Transverse colon (tissue), 4 donors: ENCODE measurements around the gene WNK2. TPM values are rescaled to one million over a fixed set of nuclear protein-coding genes. Genes with fewer than 3 reads are reported as not detected.

Experiments
- DNase-seq: peaks from one replicate; pipeline ENCODE4 v3.0.0-alpha.2; 2019
- H3K27ac ChIP-seq, 4 donors: fragments of 200-600 bp; sonication (generic); 2 replicates each; pipeline ENCODE4 v1.5.1; 2016 to 2018; ENCODE audit warnings: inconsistent platforms in 4 of 4
- H3K27me3 ChIP-seq: fragments of 200-600 bp; sonication (generic); 2 replicates; pipeline ENCODE4 v1.5.1; 2017; ENCODE audit warnings: inconsistent platforms
- H3K36me3 ChIP-seq, 4 donors: fragments of 200-600 bp; sonication (generic); 2 replicates each; pipeline ENCODE4 v1.5.1; 2017 to 2019; ENCODE audit warnings: inconsistent platforms in 4 of 4
- H3K4me1 ChIP-seq, 4 donors: fragments of 200-600 bp; sonication (generic); 2 replicates each; pipeline ENCODE4 v1.5.1; 2017 to 2020; ENCODE audit warnings: inconsistent platforms in 4 of 4
- H3K4me3 ChIP-seq, 4 donors: fragments of 200-600 bp; sonication (generic); 1 replicate in 1 of 4; 2 replicates in 3 of 4; pipeline versions ENCODE4 v1.5.1 to v1.6.1; 2017 to 2019; ENCODE audit warnings: inconsistent platforms in 4 of 4
- H3K9me3 ChIP-seq, 2 donors: fragments of 200-600 bp; sonication (generic); 2 replicates each; pipeline ENCODE4 v1.5.1; 2017 to 2019; ENCODE audit warnings: inconsistent platforms in 2 of 2
- EP300 ChIP-seq: sonication (generic); formaldehyde crosslinking; IDR thresholded peaks from one replicate; pipeline ENCODE4 v1.6.1; 2017; ENCODE audit warnings: antibody characterized with exemption, low read depth
- POLR2A ChIP-seq: fragments of 450-650 bp; IDR thresholded peaks from one replicate; pipeline ENCODE4 v1.6.1; 2016; ENCODE audit warnings: antibody characterized with exemption, mild to moderate bottlenecking, moderate library complexity
- POLR2AphosphoS5 ChIP-seq, 3 donors: sonication (generic); formaldehyde crosslinking; IDR thresholded peaks; one replicate each; pipeline ENCODE4 v1.6.1; 2016; ENCODE audit warnings: antibody characterized with exemption in 3 of 3
- WGBS, 2 donors: methylation state at CpG; one replicate each; pipeline ENCODE4 v1.1.5; 2018; ENCODE audit warnings: low coverage in 1 of 2; 5-methylcytosine and 5-hydroxymethylcytosine counted together
- in situ Hi-C, 4 donors: fragments of 200-750 bp; cut with MboI; loops; one replicate each; pipeline versions ENCODE4 v1.15.0 to v1.15.1; 2017; ENCODE audit warnings: low sequenced_read_pairs in 3 of 4, low pct_ligation_motif_present in 1 of 4, low pct_unique_long_range_greater_than_20kb in 1 of 4
- intact Hi-C: fragments of 100-400 bp; cut with DNase I; formaldehyde crosslinking; loops from one replicate; pipeline ENCODE4 v1.15.1; 2023; ENCODE audit warnings: low total_unique reads
- total RNA-seq, 4 donors: library from RNA; depleted of rRNA; stranded (reverse); fragments of >200 nt; gene quantifications; one replicate each; pipeline ENCODE4 v1.1.0, GENCODE V29; 2016
- TF ChIP-seq, protein P1 (sequence below), 5 experiments: fragments of 200-600 bp in 3 of 5; fragments of 450-650 bp in 2 of 5; sonication (generic) in 3 of 5; IDR thresholded peaks; 1 replicate in 2 of 5; 2 replicates in 3 of 5; pipeline ENCODE4 v1.5.1; 2016 to 2017; ENCODE audit warnings: antibody characterized with exemption in 5 of 5, inconsistent platforms in 3 of 5, mild to moderate bottlenecking in 2 of 5, moderate library complexity in 1 of 5

Gene WNK2
- total RNA-seq, 4 donors from 2014 or later, result 133 to 618 (median 157) TPM

DNA sequence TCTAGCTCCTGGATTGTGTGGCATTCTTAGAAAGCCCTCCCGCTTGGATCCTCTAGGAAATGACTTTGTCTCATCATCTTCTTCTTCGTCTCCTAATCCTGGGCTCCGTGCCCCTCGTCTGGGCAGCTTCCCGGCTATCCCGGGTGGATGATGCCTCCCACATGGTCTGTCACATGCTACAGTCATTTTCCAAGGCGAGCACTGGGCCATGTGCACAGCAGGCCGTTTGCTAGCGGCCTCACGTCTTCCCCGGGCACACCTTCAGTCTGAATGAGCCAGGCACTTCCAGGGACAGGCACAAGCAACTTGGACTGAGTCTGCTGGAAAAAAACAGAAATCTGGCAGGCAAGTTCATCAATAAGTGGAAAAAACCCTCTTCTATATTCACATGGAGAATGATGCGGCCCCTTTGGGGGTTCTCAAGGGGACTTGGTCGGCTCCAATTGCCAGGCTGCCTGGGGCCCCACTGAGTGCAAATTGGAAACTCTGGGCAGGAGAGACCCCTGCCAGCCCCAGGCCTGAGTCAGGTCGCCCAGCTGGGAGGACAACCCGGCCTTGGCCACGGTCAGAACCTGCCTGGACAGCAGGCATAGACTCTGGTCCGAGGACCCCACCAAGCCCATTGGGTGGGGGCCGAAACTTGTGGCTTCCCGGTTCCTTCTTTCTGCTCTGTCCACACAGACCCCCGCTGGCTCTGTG lies 11.1 kb upstream of the WNK2 start:
- in situ Hi-C loops (loop anchor here in 3 of 4 donors (25.0 kb wide), 4 partner anchors 264 to 789 kb away; partner anchors contain the start of gene BARX1 (in 1 of the 3)), intact Hi-C loops (no loop called here)
- WGBS, 2 donors, result 85 to 87% methylated on average over 4 to 20 of the region's 20 CpGs
- H3K27me3 ChIP-seq, result no peaks in the 10 kb centered on the region
- H3K27ac ChIP-seq, result no peak overlapping the region
- no peak overlapping the region for H3K4me3 ChIP-seq
- TF ChIP-seq EP300 (no peak), POLR2AphosphoS5 (IDR thresholded peaks at IDR 0.05) (no peak), POLR2A (no peak)
- TF ChIP-seq, protein P1, sequence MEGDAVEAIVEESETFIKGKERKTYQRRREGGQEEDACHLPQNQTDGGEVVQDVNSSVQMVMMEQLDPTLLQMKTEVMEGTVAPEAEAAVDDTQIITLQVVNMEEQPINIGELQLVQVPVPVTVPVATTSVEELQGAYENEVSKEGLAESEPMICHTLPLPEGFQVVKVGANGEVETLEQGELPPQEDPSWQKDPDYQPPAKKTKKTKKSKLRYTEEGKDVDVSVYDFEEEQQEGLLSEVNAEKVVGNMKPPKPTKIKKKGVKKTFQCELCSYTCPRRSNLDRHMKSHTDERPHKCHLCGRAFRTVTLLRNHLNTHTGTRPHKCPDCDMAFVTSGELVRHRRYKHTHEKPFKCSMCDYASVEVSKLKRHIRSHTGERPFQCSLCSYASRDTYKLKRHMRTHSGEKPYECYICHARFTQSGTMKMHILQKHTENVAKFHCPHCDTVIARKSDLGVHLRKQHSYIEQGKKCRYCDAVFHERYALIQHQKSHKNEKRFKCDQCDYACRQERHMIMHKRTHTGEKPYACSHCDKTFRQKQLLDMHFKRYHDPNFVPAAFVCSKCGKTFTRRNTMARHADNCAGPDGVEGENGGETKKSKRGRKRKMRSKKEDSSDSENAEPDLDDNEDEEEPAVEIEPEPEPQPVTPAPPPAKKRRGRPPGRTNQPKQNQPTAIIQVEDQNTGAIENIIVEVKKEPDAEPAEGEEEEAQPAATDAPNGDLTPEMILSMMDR (IDR thresholded peaks at IDR 0.05), result no peak
- DNase-seq, result no peak
- H3K36me3 ChIP-seq, result no peaks in the 10 kb centered on the region
- H3K4me1 ChIP-seq, result peaks cover 0 to 1% (median 0%) of the 10 kb centered on the region in 4 donors
- H3K9me3 ChIP-seq, result no peaks in the 10 kb centered on the region

DNA sequence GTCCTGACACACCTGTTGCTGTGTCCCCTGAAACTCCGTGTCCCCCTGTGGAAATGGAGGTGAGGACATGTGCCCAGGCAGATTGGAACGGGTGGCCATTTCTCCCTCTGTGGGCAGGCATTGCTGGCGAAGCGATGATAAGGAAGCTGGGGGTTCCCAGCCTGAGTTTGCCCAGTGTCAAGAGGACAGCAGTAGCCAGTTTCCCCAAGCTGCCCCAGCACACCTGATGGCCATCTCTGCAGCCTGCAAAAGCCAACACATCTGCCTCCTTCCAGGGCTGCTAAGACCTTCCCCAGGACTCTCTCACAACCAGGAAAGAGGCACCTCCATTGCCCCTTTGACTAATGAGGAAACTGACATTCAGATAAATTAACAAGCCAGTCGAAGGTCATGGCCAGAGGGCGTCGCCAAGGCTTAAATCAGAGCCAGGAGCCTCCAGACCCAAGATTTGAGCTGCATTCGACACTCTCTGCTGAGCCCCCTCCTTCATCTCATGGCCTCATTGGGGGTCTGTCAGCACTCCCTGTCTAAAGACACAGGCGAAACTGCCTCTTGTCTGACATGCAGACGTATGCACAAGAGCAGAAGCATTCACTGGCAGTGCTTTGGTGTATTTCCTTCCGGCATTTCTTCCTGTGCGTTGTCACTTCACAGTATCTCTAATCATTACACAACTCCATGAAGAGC lies 10.4 kb upstream of the WNK2 start:
- Histone ChIP-seq H3K4me1 (no peaks in the 10 kb centered on the region), H3K36me3 (no peaks in the 10 kb centered on the region), H3K27me3 (no peaks in the 10 kb centered on the region), H3K4me3 (no peak overlapping the region), H3K27ac (no peak overlapping the region), H3K9me3 (no peaks in the 10 kb centered on the region)
- 82 to 90% methylated on average over 2 to 12 of the region's 12 CpGs for WGBS, 2 donors
- TF ChIP-seq EP300 (no peak), POLR2AphosphoS5 (IDR thresholded peaks at IDR 0.05) (no peak), POLR2A (no peak)
- TF ChIP-seq, protein P1 (IDR thresholded peaks at IDR 0.05), result no peak
- in situ Hi-C loops (loop anchor here in 3 of 4 donors (25.0 kb wide), 4 partner anchors 264 to 789 kb away; partner anchors contain the start of gene BARX1 (in 1 of the 3)), intact Hi-C loops (no loop called here)
- no peak for DNase-seq

DNA sequence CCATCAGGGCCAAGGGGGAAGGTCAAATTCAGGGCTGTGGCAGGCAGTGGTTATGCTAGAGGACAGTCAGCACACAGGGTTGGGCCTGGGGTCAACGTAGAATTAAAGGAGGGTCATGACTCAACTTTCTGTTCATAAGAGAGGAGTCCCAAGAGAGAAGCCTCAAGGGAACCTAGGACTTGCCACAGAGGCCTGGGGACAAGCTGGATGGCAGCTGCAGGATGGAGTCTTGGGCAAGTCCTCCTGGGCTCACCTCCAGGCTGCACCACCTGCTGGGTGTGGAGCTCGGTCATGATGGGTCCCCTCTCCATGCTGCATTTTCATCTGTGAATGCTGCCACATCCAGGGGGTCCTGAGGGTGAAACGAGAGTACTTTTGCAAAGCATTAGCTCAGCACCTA lies 9.0 kb upstream of the WNK2 start:
- Histone ChIP-seq H3K9me3 (no peaks in the 10 kb centered on the region), H3K27ac (no peak overlapping the region), H3K36me3 (no peaks in the 10 kb centered on the region), H3K27me3 (no peaks in the 10 kb centered on the region), H3K4me3 (no peak overlapping the region), H3K4me1 (no peaks in the 10 kb centered on the region)
- DNase-seq, result no peak
- in situ Hi-C loops (loop anchor here in 3 of 4 donors (25.0 kb wide), 4 partner anchors 262 to 787 kb away; partner anchors contain the start of gene BARX1 (in 1 of the 3)), intact Hi-C loops (no loop called here)
- 57 to 78% methylated on average over 1 to 3 of the region's 3 CpGs for WGBS, 2 donors
- TF ChIP-seq, protein P1 (IDR thresholded peaks at IDR 0.05), result no peak
- TF ChIP-seq POLR2A (no peak), EP300 (no peak), POLR2AphosphoS5 (IDR thresholded peaks at IDR 0.05) (no peak)

DNA sequence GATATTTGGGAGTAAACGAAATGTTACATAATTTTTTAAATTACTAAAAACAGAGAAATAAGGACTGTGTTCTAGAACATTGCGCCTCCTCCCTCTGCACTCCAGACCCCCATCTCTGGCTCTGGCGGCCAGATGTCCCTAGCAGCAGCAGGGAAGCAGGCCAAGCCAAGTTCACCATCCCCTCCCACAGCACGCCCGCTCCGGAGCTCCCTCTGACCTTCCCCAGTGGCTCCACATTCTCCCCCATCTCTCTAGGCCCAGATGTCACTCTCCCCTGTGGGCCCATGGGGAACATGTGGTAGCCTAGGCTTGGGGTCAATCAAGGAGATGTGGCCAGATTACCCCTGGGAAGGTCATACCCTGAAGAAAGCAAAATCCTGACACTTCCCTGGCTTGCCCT lies 6.3 kb upstream of the WNK2 start:
- Histone ChIP-seq H3K4me1 (no peaks in the 10 kb centered on the region), H3K27me3 (no peaks in the 10 kb centered on the region), H3K9me3 (no peaks in the 10 kb centered on the region), H3K27ac (no peak overlapping the region), H3K4me3 (no peak overlapping the region), H3K36me3 (no peaks in the 10 kb centered on the region)
- in situ Hi-C loops (no loop called here), intact Hi-C loops (no loop called here)
- TF ChIP-seq POLR2A, result no peak
- TF ChIP-seq POLR2AphosphoS5 (IDR thresholded peaks at IDR 0.05), result no peak
- no peak for TF ChIP-seq EP300
- TF ChIP-seq, protein P1 (IDR thresholded peaks at IDR 0.05), result no peak
- DNase-seq, result no peak
- WGBS, 2 donors, result 73 to 87% methylated on average over 6 of the region's 6 CpGs
